Measurements from ENCODE around the gene CA11.
"Not testable (repeated sequence)": the region's sequence is repeated elsewhere in the genome, so short reads cannot be mapped to it uniquely, and the experiment has no call there.

The CA11 gene

GRCh38 chr19:48639483-48640375 lies 6.3 kb downstream of the CA11 start:
- no peak for DNase-seq

GRCh38 chr19:48638831-48639381 lies 7.1 kb downstream of the CA11 start:
- peak; percentile 70 for DNase-seq

GRCh38 chr19:48637948-48638830 lies 7.8 kb downstream of the CA11 start:
- peak; percentile 87 for DNase-seq

GRCh38 chr19:48637449-48637947 lies 8.5 kb downstream of the CA11 start:
- peak; percentile 99 for DNase-seq

GRCh38 chr19:48636859-48637448 lies 9.0 kb downstream of the CA11 start, which contains the start of gene DBP:
DBP (minus strand) TSS chr19:48637379; CDS start chr19:48636994, 385 bp downstream.
- DNase-seq, result no peak

GRCh38 chr19:48635966-48636858 lies 9.8 kb downstream of the CA11 start:
- DNase-seq, result peak; percentile 70

- peak; percentile 91 for DNase-seq
Measured at GRCh38 chr19:48635263-48635965, 10.6 kb downstream of the CA11 start.

- DNase-seq, result peak; percentile 96
Measured at GRCh38 chr19:48634424-48635262, 11.3 kb downstream of the CA11 start.

GRCh38 chr19:48634036-48634342 lies 12.0 kb downstream of the CA11 start:
- DNase-seq, result no peak

GRCh38 chr19:48633148-48634035 lies 12.6 kb downstream of the CA11 start:
- DNase-seq, result no peak

- no peak for DNase-seq
Measured at GRCh38 chr19:48632692-48633147, 13.3 kb downstream of the CA11 start.

GRCh38 chr19:48632286-48632685 lies 13.7 kb downstream of the CA11 start:
- DNase-seq, result not testable (repeated sequence)

- no peak for DNase-seq
Measured at GRCh38 chr19:48631225-48631624, 14.8 kb downstream of the CA11 start.

- DNase-seq, result no peak
Measured at GRCh38 chr19:48630296-48631063, 15.5 kb downstream of the CA11 start.

GRCh38 chr19:48629599-48630295 lies 16.2 kb downstream of the CA11 start:
- peak; percentile 67 for DNase-seq

- DNase-seq, result peak; percentile 55
Measured at GRCh38 chr19:48629297-48629598, 16.7 kb downstream of the CA11 start.

- DNase-seq, result peak; percentile 53
Measured at GRCh38 chr19:48628486-48629296, 17.3 kb downstream of the CA11 start.

Data from activated CD8-positive, alpha-beta memory T cell treated with anti-CD3 and anti-CD28 coated beads for 24 hours (primary cell).